Right lobe of liver (tissue), 6 donors: ENCODE results near the gene NHLRC4. TPM values are rescaled to one million over a fixed set of nuclear protein-coding genes. Genes with fewer than 3 reads are reported as not detected.
A peak's percentile ranks its signal among the peaks of the same experiment; 100 is the strongest.

Experiments used
- ATAC-seq, 4 donors: fragments of 200-7000 bp; cut with Tn5 transposase; one replicate each; pipeline ENCODE4 v1.9.1; 2020; ENCODE audit warnings: mild to moderate bottlenecking in 4 of 4, moderate library complexity in 4 of 4
- DNase-seq, 3 donors: peaks; one replicate each; pipeline ENCODE4 v3.0.0-alpha.2; 2020
- H3K27ac ChIP-seq, 3 donors: fragments of 200-600 bp; one replicate each; pipeline ENCODE4 v1.8.0; 2022
- H3K27me3 ChIP-seq, 2 donors: fragments of 200-600 bp; one replicate each; pipeline ENCODE4 v1.8.0; 2022
- H3K36me3 ChIP-seq, 4 donors: fragments of 200-600 bp; sonication (generic) in 1 of 4; one replicate each; pipeline versions ENCODE4 v1.5.1 to v1.8.0; 2017 to 2022; ENCODE audit warnings: control low read depth in 1 of 4
- H3K4me1 ChIP-seq, 4 donors: fragments of 200-600 bp; sonication (generic) in 1 of 4; one replicate each; pipeline versions ENCODE4 v1.5.1 to v1.8.0; 2017 to 2022; ENCODE audit warnings: control low read depth in 1 of 4
- H3K4me3 ChIP-seq, 3 donors: fragments of 200-600 bp; one replicate each; pipeline ENCODE4 v1.8.0; 2022
- H3K9me3 ChIP-seq, 4 donors: fragments of 200-600 bp; sonication (generic) in 1 of 4; one replicate each; pipeline versions ENCODE4 v1.5.1 to v1.8.0; 2017 to 2022; ENCODE audit warnings: control low read depth in 1 of 4
- POLR2A ChIP-seq: fragments of 450-650 bp; IDR thresholded peaks from one replicate; pipeline ENCODE4 v1.6.1; 2017; ENCODE audit warnings: antibody characterized with exemption, mild to moderate bottlenecking
- WGBS: methylation state at CpG from one replicate; pipeline ENCODE4 v1.1.6; 2018; ENCODE audit warnings: low coverage, low lambda C conversion rate; ENCODE audit not compliant: insufficient coverage; ENCODE audit errors: missing lambda C conversion rate; 5-methylcytosine and 5-hydroxymethylcytosine counted together
- intact Hi-C, 2 donors: fragments of 100-400 bp; cut with DNase I; formaldehyde crosslinking; loops; one replicate each; pipeline versions ENCODE4 v1.11.2 to v1.14.1; 2022
- total RNA-seq, 6 experiments: library from RNA; depleted of rRNA in 2 of 6; stranded (reverse); fragments of >200 nt in 2 of 6; fragmentation: NEBNext Ultra II Directional in 3 of 6; extraction: Animal tissue kit (Norgen Biotek cat#: 25700) in 3 of 6; gene quantifications; one replicate each; pipeline versions ENCODE4 v1.1.0 to v1.2.4, GENCODE V29; 2016 to 2023
- TF ChIP-seq, protein P1 (sequence below), 4 donors: fragments of 200-600 bp in 3 of 4; fragments of 450-650 bp in 1 of 4; IDR thresholded peaks; one replicate each; pipeline versions ENCODE4 v1.5.1 to v1.8.0; 2016 to 2022; ENCODE audit warnings: antibody characterized with exemption in 4 of 4, mild to moderate bottlenecking in 2 of 4
- donor health status: DM: no; HTN: yes; CAD: no.
- donor health status: DM: no; HTN: no; CAD: no.
- donor health status: DM: no; HTN: no; CAD: no.
- donor health status: DM: no; HTN: yes; CAD: no.
- donor health status: DM: no; HTN: yes; CAD: no.

NHLRC4 gene
- total RNA-seq, 6 experiments from 2014 or later, result 0.12 to 0.33 (median 0.28) TPM; not detected in 1

GRCh38 chr16:524274-525040, 42.3 kb upstream of the NHLRC4 start:
- no peaks in the 10 kb centered on the region for H3K9me3 ChIP-seq
- H3K27ac ChIP-seq, result no peak overlapping the region
- no peak for TF ChIP-seq POLR2A
- TF ChIP-seq, protein P1, sequence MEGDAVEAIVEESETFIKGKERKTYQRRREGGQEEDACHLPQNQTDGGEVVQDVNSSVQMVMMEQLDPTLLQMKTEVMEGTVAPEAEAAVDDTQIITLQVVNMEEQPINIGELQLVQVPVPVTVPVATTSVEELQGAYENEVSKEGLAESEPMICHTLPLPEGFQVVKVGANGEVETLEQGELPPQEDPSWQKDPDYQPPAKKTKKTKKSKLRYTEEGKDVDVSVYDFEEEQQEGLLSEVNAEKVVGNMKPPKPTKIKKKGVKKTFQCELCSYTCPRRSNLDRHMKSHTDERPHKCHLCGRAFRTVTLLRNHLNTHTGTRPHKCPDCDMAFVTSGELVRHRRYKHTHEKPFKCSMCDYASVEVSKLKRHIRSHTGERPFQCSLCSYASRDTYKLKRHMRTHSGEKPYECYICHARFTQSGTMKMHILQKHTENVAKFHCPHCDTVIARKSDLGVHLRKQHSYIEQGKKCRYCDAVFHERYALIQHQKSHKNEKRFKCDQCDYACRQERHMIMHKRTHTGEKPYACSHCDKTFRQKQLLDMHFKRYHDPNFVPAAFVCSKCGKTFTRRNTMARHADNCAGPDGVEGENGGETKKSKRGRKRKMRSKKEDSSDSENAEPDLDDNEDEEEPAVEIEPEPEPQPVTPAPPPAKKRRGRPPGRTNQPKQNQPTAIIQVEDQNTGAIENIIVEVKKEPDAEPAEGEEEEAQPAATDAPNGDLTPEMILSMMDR (IDR thresholded peaks at IDR 0.05), result no peak
- peaks cover 0 to 16% (median 4%) of the 10 kb centered on the region in 4 donors for H3K36me3 ChIP-seq
- peaks cover 0 to 21% (median 12%) of the 10 kb centered on the region in 4 donors for H3K4me1 ChIP-seq
- H3K27me3 ChIP-seq, result no peaks in the 10 kb centered on the region
- 95% methylated on average over 10 of the region's 24 CpGs for WGBS
- no peak overlapping the region for H3K4me3 ChIP-seq
- ATAC-seq (no peak), DNase-seq (no peak)
- intact Hi-C loops, result no loop called here

DNA sequence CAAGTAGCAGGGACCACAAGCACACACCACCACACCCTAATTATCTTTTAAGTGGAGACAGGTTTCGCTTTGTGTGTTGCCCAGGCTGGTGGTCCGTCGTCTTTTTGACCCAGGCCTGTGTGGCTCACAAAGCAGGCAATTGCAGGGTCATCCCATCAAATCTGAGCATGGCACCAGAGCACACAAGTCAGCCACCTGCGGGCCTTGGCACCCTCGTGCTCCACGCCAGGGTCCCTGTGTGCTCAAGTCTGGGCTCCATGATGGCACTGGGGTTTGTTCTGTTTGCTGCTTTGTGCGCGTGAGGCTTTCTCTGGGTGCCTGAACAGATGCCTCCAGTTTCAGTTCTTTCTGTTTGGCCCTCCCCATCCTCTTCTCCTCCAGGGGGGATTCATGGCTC, 41.7 kb upstream of the NHLRC4 start:
- Histone ChIP-seq H3K36me3 (peaks cover 0 to 10% (median 4%) of the 10 kb centered on the region in 4 donors), H3K4me1 (peaks cover 0 to 26% (median 13%) of the 10 kb centered on the region in 4 donors), H3K27me3 (no peaks in the 10 kb centered on the region), H3K27ac (no peak overlapping the region), H3K4me3 (no peak overlapping the region), H3K9me3 (no peaks in the 10 kb centered on the region)
- TF ChIP-seq, protein P1 (IDR thresholded peaks at IDR 0.05), result no peak
- TF ChIP-seq POLR2A, result no peak
- WGBS, result 92% methylated on average over 4 of the region's 8 CpGs
- ATAC-seq, result no peak
- intact Hi-C loops, result no loop called here
- DNase-seq, result no peak

- 70% methylated on average over 2 of the region's 13 CpGs for WGBS
- Histone ChIP-seq H3K27ac (no peak overlapping the region), H3K36me3 (peaks cover 0 to 4% (median under 1%) of the 10 kb centered on the region in 4 donors), H3K4me1 (peaks cover 0 to 27% (median 13%) of the 10 kb centered on the region in 4 donors), H3K27me3 (no peaks in the 10 kb centered on the region), H3K4me3 (peak overlapping the region in 1 of 3 donors; percentile 90), H3K9me3 (no peaks in the 10 kb centered on the region)
- DNase-seq, result no peak
- ATAC-seq, result no peak
- no peak for TF ChIP-seq POLR2A
- TF ChIP-seq, protein P1 (IDR thresholded peaks at IDR 0.05), result no peak
- intact Hi-C loops, result no loop called here
These were observed 41.2 kb upstream of the NHLRC4 start for GRCh38 chr16:525520-526180.

DNA sequence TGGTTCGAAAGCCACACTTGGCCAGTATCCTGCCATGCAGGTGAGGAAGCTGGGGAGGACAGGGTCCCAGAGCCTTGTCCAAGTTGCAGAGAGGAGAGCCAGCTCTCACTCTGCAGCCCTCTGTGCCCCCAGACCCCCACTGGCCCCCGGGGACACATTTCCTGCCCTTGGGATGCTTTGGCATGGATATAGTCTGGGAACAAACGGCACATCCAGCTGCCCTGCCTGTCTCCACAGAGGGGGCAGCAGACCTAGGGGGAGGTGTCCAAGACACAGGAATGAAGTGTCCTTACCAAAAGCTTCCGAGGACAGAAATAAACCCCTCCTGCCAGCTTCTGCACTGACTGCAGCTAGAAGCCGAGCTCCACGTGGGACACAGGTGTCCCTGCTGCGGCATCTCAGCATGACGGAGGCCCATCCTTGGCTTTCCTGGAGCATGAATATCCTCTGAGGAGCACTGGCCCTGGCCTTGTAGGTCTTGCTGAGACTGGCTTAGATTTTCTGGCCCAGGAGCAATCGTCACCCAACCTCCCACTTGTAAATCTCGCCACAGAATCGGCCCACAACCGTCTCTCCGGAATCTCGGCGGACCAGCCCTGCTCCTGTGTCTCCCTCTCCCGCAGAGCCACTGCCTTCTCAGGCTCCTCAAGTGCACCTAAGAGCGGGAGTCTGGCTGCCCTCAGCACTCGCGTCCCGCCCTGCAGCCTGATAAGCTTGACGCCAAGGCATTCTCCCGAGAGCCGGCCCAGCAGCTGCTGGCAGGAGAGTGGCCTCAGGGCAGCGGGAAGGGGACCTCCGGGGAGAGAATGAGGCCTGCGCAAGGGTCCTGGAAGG, 40.4 kb upstream of the NHLRC4 start:
- ATAC-seq (peak; percentile 1 to 4 (median 2)), DNase-seq (no peak)
- intact Hi-C loops, result no loop called here
- H3K4me1 ChIP-seq, result peaks cover 0 to 27% (median 13%) of the 10 kb centered on the region in 4 donors
- peak overlapping the region; percentile 98 to 99 (median 99) for H3K27ac ChIP-seq
- H3K27me3 ChIP-seq, result no peaks in the 10 kb centered on the region
- WGBS, result 4% methylated on average over 14 of the region's 26 CpGs
- no peak for TF ChIP-seq POLR2A
- TF ChIP-seq, protein P1 (IDR thresholded peaks at IDR 0.05), result no peak
- no peaks in the 10 kb centered on the region for H3K9me3 ChIP-seq
- peak overlapping the region; percentile 82 to 90 (median 90) for H3K4me3 ChIP-seq
- no peaks in the 10 kb centered on the region for H3K36me3 ChIP-seq
